NCI-H187 treated with DMSO at 0.1 percent for 48 hours (cell line): Measurements from ENCODE around the gene ASAP2.
A peak's percentile ranks its signal among the peaks of the same experiment; 100 is the strongest.
"Not testable (repeated sequence)": the region's sequence is repeated elsewhere in the genome, so short reads cannot be mapped to it uniquely, and the experiment has no call there.

ENCODE experiments used
- DNase-seq: peaks from one replicate; lab custom pipeline; 2025; lab: John Stamatoyannopoulos, UW

Gene ASAP2

GRCh38 chr2:9380702-9381628 lies 174.4 kb downstream of the ASAP2 start:
- DNase-seq: no peak

DNA sequence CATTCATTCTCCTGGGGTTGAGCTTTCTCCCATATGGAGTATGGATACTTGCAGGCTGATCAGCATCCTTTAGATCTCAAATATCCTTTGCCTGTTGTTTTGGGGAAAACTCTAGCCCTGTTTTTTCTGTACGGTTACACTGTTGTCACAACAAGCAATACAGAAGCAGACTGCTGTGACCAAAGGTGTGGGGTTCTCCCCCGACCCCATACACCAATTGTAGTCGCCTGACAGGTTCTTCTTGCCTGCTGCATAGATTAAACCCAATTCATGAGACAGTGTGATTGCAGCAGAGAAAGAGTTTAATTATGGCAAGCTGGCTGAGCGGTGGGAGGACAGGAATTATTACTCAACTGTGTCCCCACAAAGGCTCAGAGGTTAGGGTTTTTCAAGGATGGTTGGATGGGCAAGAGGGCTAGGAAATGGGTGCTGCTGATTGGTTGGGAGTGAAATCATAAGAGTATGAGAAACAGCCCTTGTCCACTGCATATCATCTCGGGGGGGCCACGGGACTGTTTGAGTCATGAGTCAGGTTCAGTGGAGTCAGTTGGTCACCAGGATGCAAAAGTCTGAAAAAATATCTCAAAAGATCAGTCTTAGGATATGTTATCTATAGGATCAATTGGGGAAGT lies 176.1 kb downstream of the ASAP2 start:
- DNase-seq: no peak

GRCh38 chr2:9384521-9384920 lies 177.9 kb downstream of the ASAP2 start:
- no peak for DNase-seq

- no peak for DNase-seq
Measured at GRCh38 chr2:9385841-9386240, 179.2 kb downstream of the ASAP2 start.

DNA sequence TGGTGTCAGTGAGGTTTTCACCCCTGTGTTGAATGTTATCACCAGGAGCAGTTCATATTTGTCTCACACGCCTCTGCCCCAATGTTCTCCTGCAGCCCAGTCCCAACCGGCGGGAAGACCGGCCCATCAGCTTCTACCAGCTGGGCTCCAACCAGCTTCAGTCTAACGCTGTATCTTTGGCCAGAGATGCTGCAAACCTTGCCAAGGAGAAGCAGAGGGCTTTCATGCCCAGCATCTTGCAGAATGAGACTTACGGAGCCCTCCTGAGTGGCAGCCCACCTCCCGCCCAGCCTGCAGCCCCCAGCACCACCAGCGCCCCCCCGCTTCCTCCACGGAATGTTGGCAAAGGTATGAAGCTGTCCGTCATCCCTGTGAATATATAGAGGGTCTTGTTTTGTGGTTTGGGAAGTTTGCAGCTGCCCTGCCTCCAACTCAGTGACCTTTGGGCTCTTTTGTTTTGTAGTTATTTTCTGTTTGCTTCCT lies 181.6 kb downstream of the ASAP2 start:
- DNase-seq: no peak

DNA sequence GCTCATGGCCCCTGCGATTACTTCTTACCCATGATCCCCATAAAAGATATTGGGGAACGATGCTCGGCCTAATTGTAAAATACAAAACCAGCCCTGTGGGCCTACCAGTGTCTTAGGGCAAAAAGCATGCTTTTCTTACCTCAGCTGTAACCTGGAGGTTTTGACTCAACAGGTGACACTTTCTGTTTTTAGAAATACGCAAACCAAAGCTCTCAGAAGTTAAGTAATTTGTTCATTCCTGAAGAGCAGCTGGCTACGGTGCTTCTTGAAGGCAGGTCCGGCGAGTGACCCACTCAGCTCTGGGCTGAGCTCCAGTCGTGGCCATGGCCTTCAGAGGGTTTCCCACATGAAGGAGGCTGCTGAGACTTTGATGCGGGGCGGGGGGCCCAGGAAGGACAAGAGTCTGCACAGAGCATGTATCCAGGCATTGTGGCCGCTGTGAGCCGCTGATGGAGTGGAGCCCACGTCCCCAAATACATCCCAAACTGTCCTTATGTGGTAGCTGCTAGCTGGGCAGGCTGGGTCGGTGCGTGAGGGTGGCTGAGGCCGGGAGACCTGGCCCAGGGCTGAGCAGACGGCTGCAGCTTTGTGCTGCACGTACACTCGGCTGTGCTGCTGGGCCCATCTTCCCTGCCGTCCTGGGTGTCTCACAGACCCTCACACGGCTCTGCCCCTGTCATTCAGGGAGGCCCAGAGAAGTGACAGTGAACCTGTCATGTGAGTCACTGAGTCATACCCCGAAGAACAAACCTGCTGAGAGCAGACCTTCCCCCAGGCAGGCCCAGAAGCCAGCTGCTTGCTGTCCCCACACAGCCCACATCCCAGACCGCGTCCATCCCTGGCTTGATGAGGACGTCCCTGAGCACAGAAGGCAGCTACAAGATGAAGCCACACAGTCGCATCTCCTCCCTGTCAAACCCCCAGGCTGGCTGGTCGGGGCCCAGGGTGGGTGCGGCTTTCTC lies 182.6 kb downstream of the ASAP2 start:
- DNase-seq: no peak

DNA sequence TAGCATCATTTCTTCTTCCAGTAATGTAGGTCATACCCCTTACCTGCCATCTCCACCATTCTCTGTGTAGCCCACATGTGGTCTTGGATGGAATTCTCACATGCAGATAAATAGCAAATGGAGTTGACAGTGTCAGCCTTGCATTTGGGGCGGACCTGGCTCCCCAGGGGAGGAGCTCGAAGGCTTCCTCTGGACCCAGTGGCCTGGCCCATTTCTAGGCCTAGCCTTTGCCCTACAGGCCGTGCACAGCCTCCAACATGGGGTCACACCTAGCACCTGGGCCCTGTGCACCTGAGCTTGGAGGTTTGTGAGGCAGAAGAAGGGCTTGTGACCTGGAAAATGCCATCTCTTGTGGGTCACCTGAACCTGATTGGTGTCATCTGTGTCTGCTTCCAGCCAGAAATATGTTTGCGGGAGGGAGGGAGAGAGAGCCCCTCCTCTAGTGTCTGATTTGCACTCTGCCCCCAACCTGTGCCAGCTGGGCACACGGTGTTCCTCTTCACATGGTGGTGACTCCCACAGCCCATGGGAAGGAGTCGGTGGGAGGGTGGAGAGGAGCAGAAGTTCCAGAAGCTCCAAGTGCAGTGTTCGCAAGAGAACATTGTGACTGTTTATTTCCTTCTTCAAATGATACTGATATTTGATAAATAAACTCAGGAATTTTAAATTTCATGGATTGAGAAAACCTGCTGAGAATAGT lies 183.7 kb downstream of the ASAP2 start:
- no peak for DNase-seq

- DNase-seq: no peak
Measured at GRCh38 chr2:9390991-9391390, 184.4 kb downstream of the ASAP2 start.

DNA sequence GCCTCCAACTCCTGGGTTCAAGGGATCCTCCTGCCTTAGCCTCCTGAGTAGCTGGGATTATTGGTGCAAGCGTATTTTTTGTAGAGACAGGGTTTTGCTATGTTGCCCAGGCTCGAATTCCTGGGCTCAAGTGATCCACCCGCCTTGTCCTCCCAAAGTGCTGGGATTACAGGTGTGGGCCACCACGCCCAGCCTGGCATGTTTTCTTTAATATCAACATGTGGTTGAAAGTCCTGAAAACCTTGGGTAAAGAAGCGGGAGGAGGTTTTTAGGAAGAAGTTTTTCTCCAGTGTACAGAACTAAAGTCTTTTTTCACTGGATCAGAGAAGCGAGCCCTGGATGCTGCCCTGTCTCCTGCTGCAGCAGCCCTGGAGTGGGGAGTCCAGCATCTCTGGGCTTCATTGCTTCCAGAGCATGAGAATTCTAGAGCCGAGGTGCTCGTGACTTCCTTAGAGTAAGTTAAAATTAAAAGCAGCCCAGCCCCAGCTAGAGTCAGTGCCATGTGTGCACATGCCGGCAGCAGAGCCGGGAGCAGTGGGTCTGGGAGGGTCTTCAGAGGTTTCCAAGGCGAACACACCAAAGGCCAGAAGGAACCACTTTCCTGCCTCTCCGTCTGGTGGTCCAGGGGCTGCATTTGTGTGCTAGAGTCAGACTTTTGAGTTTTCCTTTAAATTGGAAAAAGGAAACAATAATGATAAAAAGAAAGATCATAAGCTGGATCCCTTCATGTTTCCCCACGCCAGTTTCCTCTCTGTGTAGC lies 185.5 kb downstream of the ASAP2 start:
- DNase-seq: no peak

DNA sequence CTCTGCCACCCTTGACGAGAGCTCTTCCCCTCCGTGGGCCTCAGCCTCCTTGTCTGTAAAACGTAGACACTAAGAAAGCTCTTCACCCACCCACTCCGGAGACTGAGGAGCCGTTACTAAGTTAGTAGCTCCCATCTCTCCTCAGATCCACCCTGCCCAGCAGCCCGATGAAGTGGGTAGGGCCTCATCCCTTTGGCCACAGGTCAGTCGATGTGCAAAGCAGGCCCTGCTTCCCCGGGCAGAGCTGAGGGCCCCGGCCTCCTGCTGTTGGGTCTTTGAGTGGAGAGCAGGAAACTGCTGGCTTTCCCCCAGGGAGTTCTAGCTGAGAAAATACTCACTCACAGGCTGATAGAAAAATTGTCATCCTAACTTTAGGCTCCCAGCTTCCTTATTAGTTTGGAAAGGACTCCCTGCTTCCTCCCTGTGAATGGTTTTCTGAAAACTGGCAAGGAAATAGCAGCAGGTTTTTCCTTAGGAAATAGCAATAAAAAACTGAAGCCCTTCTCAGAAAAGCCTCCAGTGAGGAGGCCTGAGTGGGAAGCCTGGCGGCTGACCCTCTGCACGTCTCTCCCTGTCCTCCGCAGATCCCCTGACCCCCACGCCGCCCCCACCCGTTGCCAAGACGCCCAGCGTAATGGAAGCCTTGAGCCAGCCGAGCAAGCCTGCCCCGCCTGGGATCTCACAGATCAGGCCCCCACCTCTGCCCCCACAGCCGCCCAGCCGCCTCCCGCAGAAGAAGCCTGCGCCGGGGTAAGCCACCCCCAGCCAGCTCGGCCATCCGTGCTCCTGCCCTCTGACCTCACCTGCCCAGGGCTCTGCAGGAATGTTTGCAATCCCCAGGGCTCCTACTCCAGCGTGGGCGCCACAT lies 186.5 kb downstream of the ASAP2 start:
- DNase-seq: no peak

- DNase-seq: no peak
Measured at GRCh38 chr2:9394816-9395215, 188.2 kb downstream of the ASAP2 start.

GRCh38 chr2:9397201-9397600 lies 190.6 kb downstream of the ASAP2 start:
- no peak for DNase-seq

DNA sequence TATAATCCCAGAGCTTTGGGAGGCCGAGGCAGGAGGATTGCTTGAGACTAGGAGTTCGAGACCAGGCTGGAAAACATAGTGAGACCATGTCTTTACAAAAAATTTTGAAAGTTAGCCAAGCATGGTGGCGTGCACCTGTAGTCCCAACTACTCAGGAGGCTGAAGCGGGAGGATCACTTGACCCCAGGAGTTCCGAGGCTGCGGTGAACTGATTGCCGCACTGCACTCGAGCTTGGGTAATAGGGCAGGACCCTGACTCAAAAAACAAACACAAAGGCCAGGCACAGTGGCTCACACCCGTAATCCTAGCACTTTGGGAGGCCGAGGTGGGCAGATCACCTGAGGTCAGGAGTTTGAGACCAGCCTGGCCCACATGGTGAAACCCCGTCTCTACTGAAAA lies 191.6 kb downstream of the ASAP2 start:
- DNase-seq: not testable (repeated sequence)

- DNase-seq: no peak
Measured at GRCh38 chr2:9398881-9399780, 192.5 kb downstream of the ASAP2 start.

- peak; percentile 70 for DNase-seq
Measured at GRCh38 chr2:9400268-9401058, 193.9 kb downstream of the ASAP2 start.

DNA sequence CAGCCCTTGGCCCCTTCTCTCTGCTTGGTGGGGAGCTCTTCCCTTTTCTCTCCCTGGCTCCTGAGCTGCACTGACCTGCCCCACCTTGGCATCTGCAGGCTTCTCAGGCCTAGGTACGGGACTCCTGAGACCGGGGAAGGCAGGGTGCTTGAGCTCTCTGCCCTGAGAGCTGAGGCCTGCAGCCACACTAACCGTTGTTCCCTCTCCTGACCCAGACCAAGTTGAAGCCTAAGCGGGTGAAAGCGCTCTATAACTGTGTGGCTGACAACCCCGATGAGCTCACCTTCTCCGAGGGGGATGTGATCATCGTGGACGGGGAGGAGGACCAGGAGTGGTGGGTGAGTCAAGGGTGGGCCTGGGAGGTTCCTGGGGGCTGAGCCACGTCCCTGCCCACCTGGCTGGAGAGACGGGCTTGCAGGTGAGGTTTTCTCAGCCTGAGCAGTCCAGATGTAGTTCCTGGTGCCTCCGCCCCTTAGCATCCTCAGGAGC lies 194.5 kb downstream of the ASAP2 start:
- no peak for DNase-seq

DNA sequence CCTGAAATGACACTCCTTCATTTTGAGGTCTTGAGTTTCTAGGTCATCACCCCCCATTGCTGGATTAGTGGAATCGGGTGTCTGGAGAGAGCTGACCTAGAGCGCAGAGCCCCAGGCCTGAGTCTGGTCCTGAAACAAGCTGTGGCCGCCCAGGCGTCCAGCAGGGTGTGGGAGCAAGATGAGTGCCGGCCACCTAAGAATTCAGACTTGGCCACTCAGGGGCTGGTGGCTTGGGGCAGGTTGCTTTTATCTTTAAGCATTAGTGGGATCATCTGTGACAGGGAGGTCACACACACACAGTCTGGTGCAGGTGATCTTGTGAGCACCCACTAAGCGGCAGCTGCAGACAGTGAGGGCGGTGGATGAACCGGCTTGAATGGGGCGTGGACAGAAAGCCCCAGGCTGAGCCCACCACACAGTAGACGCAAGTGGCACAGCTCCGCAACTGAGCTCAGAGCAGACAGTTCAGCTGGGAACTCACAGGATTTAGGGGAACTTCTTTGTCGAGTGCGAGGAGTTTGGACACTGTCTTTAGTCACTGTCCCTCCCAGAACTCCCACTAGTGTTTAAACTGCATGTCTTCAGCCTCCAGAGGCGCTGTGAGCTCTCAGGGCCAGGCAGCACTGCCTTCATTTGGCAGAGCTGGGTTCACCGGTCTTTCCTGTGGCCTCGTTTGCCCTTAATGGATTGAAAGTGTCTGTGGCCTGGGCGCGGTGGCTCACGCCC lies 195.2 kb downstream of the ASAP2 start:
- no peak for DNase-seq
